Stimulated activated CD4-positive, alpha-beta T cell treated with anti-CD3 and anti-CD28 coated beads, Interleukin-12 subunit alpha, Interleukin-12 subunit beta, amount 100 ng/mL, for 4 hours (primary cell): ENCODE measurements around the gene TRAF3.
A peak's percentile ranks its signal among the peaks of the same experiment; 100 is the strongest.
"Not testable (repeated sequence)": the region's sequence is repeated elsewhere in the genome, so short reads cannot be mapped to it uniquely, and the experiment has no call there.

Experiments used
- DNase-seq: peaks from one replicate; pipeline ENCODE4 v3.0.0-alpha.2; 2020

Gene TRAF3

DNA sequence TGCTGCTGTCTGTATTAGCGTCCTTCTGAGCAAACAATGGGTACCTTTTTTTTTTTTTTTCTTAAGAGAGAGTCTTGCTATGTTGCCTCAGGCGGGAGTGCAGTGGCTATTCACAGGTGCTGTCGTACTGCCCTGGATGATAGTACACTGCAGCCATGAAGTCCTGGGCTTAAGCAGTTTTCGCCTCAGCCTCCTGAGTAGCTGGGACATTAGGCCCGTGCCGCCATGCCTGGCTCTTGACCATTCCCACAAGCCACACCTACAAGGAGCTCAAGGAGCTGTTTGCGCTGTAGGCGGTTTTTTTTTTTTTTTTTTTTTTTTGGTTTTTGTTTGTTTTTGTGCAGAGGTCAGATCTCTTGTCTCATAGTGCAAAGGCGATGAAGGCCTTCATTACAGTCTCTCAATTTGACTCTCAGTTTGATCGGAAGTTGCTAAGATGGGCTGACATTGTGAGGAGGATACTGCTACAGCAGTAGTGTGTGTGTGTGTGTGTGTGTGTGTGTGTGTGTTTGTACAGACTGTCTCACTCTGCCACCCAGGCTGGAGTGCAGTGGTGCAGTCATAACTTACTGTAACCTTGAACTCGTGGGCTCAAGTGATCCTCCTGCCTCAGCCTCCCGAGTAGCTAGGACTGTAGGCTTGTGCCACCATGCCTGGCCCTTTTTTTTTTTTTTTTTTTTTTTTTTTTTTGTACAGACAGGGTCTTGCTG is 34.2 kb downstream of the TRAF3 start:
- no peak for DNase-seq

DNA sequence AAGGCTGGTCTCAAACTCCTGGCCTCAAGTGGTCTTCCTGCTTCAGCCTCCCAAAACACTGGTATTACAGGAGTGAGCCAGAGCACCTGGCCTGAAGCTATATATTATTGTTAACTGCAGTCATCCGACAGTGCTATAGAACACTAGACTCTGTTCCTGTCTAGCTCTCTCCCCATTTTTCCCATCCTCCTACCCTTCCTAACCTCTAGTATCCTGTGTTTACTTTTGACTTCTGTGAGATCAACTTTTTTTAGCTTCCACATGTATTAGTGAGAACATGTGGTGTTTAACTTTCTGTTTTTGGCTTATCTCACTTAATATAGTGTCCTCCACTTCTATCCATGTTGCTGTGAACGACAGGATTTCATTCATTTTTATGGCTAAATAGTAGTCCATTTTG is 34.7 kb downstream of the TRAF3 start:
- DNase-seq, result no peak

DNA sequence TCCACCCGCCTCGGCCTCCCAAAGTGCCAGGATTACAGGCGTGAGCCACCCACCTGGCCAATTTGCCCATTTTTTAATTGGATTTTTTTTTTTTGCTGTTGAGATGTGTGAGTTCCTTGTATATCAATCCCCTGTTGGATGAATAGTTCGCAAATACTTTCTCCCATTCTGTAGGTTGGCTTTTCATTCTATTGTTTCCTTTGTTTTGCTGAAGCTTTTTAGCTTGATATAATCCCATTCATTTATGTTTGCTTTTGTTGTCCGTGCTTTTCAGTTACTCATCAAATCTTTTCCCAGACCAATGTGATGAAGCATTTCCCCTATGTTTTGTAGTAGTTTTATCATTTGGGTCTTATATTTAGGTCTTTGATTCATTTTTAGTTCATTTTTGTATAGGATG is 36.4 kb downstream of the TRAF3 start:
- no peak for DNase-seq

DNA sequence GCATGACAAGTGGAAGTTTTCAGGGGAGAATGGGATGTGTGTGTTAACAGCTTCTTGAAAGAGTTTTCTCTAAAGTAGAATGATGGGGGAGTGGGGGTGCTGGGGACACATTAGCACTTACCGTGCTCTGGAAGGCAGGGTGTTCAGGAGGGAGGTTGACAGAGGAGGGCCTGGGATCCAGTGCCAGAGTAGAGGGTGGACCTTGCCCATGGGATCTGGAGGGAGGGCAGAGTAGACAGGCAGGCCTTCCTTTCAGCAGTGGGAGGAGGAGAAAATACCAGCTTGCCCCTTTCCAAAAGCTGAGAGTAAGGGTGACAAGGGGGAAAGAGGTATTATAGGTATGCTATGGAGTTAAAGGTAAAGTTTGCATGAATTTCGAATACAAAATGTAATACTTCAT is 40.1 kb downstream of the TRAF3 start:
- no peak for DNase-seq

DNA sequence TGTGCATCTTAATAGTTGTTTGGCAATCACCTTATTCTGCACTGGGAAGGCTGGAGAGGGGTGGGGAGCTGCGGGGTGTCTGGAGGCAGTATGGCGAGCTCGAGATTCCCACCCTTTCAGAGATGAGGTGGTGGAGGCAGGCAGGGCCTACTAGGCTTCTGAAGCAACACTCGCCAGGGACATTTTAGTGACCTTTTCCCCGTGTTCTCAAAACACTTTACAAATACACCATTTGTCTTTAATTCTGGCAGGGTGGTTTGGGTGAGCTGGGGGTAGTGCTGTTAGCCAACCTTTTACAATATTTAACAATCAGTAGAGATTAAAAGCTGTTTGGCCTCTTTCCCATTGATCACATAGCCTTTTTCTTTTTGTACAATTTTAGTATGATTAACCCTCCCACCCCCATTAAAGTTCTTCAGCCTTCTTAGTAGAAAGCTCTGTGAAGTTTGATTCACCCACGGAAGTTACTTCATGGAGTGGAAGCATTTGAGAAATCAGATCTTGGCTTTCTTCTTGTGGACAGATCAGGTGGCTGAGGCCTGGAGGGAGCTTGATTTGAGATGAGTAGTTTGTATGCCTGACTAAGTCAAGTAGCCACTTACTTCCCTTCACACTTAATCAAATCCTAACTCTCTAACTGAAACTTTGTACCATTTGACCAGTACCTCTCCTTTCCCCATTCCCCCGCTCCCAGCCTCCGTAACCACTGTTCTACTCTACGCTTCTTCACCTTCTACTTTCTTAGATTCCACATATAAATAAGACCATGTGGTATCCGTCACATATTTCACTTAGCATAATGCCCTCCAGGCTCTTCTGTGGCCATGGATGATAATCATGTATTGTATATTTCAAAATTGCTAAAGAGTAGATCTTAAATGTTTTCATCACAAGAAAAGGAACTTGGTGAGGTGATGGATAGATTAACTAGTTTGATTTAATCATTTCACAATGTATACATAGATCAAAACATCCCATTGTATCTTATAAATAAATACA is 41.0 kb downstream of the TRAF3 start:
- no peak for DNase-seq

DNA sequence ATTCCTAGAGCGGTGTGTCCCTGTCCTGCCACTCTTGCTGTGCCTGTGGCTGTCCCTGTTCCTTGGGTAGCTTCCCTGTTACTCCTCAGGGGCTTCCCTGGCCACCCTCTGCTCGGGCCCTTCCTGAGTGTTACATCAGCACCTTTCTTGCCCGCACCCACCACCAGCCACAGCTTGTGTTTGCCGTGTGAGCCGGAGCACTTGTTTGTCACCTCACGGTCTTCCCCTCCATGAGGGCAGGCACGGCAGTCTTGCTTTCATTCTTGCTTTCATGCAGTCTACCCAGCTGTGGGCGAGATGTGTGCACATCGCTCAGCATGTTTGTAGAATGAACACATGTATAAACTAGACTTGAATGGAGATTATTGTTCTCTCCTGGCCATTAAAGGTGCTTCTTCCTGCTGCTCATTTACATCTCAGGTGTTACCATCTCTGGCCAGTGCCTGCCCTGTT is 42.0 kb downstream of the TRAF3 start:
- peak; percentile 61 for DNase-seq

DNA sequence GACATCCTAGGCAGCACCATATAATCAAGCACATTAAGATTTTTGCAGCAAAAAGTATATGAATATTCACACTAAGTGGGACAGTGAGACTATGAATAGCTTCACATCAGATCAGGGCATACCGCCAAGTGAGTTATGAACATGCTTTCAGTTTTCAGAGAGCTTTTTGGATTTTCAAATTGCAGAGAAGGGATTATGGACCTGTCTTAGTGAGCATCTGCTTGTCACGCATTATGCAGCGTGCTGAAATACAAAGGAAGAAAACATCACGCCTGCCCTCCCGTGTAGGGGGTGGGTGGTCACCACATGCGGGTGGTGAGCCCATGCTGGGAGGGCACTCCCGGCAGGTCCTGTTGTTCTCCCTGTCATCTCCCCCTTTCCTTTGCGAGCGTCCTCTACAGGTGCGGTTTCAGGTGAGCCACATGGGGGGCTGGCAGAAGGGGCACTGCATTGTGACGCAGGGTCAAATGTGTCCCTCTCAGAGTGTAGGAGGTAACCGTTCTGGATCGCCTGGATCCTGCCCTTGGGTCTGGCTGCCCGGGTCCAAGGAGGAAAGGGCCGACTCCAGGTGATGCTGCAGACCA is 42.6 kb downstream of the TRAF3 start:
- no peak for DNase-seq

DNA sequence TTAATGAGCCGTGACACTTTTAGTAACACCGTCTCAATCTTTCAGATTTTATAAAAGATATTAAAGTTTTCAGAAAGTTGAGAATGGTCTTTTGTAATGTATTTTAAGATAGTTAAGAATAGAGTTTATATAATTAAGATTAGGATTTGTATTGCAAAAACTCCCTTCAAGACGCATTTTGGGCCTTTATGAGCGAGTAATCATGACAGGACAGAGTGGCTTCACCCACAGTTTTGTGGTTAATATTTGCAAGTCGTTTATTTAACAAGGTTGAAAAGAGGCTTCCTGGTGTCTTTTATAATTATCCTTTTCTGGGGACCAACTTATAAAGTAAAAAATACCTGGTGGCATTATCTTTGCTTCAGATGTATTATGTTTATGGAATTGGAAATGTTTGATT is 44.0 kb downstream of the TRAF3 start:
- no peak for DNase-seq

DNA sequence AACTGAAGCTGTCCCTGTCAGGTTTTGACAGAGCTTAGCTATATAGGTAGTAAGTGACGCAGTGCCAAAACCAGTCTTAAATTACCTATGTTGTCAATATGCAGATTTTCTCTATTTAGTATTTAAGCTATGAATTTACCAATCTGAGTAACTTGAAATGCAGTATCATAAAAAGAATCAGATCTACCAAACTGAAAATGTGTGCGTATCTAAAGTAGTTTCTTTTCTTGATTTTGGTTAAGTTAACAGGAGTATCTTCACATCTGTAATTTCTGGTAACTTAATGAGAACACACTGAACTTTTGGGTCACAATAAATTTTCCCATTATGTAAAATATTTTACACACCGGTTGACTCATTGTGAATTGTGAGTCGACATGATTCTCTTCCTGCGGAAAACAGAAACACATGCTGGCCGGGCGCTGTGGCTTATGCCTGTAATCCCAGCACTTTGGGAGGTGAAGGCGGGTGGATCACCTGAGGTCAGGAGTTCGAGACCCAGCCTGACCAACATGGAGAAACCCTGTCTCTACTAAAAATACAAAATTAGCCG is 45.1 kb downstream of the TRAF3 start:
- peak; percentile 43 for DNase-seq

DNA sequence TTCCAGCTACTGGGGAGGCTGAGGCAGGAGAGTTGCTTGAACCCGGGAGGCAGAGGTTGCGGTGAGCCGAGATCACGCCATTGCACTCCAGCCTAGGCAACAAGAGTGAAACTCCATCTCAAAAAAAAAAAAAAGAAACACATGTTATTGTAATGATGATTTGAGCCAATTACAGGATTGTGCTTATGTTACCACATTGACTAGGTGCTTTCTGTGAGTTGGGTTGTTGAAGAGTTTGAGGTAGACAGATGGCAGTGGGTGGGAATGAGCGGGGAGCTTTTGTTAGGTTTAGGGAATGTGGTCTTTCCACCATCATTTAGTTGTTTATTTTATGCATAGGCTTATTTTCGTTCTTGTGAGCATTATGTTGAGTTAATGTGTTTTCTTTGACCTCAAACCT is 45.6 kb downstream of the TRAF3 start:
- not testable (repeated sequence) for DNase-seq

DNA sequence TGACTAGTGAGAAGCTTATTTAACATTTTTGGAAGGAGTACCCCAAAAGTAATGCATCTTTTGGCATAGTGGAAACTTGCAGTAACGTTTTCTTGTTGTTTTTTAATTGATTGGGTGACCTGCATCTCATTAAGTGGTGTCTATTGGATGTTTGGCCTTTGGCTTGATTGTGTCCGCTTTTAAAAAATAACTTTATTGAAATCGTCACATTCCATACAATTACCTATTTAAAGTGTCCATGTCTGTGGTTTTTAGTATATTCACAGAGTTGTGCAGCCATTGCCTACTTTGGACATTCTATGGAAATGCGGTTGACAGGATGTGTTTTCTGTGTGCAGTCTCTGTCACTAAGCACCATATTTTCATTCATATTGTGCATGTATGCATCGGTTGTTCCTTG is 46.3 kb downstream of the TRAF3 start:
- no peak for DNase-seq

DNA sequence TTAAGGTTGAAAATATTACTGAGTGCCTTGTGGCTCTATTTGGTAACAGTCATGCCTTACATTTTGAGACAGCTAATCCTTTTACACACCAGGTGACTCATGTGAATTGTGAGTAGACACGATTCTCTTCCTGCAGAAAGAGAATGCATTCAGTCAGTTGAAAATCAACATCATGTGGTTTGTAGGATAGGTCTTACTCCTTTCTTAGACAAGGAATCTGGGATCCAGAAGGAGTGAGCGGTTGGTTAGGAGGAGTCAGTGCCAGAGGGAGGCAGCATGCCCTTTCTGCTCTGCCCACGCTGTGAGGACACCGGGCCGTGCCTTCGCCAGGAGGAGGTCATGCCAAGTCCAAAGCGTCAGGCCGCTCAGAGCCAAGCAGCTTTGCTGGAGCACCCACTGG is 47.6 kb downstream of the TRAF3 start:
- no peak for DNase-seq

DNA sequence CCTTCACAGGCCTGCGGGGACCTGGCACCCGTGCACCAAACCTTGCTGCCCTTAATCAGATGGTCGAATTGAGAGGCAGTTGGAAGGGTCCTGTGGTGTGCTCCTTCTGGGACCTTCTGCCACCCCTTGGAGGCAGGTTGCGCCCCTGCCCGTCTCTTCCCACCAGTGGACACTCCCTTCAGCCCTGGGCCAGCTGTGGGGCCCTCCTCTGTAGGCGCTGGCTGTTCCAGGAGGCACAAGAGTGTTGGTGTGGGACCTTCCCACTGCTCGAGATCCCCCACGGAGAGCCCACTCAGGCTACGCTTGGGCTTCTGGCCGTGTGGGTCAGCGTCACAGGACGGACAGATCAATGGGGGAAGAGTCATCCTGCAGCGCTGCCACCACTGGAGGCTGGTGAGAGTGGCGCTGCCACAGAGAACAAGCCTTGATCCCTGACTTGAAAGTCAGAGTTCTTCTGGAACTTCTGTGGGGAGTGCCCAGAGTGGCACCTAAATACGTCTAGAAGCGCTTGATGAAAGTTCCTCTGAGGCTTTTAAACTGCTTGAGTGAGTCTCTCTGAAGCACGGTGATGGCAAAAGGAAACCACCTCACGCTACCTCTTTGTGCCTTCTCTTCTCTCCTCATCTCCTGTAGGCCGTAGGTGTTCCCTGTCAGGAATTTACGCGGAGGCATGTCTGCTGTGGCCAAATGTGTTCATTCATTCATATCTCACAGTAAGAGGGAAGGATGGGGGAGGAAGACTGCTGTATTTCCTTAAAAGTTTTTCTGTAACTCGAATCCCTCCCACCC is 48.3 kb downstream of the TRAF3 start:
- no peak for DNase-seq

DNA sequence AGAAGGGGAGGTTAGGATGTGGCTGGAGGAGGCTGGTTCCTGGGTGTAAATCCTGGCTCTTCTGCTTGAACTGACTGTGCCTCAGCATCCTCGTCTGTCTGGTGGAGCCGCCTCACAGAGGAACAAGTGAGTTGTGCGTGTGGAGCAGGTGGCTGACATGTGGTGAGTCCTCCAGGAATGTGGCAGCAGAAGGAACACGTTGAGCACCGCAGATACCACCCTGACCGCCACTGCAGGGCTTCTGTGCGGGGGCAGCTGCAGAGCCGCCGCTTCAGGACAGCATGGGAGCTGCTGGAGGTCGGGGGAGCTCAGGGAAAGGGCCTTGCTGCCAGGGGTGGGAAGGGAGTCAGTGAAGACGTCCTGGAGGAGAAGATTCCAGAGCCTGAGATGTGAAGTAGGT is 48.9 kb downstream of the TRAF3 start:
- no peak for DNase-seq

DNA sequence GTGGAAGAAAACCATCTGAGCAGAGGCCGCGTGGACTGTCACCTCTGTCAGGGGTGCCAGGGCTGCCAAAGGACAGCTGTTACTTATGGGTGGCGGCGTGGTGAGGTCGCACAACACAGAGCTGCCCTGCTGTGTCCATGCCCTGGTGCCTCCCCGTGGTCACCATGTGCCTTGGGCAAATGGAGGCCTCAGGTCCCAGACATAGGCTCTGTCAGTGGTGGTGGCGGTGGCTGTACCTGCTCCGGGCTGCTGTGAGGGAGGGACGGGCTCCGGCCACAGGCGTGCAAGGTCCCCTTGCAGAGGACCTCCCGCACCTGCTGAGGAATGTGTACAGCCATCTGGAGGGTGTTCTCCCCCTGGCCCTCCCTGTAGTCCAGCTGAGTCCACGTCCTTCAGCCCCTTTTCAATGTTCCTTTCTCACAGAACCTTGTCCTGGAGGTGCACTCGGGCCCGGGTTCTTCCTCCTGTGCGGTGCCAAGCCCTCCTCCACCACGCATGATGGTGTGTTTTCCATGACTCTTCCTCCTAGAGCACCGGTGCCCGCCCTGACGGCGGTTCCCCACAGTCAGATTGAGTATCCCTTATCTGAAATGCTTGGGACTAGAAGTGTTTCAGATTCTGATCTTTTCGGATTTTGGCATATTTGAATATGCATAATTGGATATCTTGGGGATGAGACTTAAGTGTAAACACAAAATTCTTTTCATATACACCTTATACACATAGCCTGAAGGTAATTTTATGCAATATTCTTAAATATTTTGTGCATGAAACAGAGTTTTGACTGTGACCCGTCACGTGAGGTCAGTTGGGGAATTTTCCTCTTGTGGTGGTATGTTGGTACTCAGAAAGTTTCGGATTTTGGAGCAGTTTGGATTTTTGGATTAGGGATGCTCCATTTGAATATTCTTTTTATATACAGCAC is 49.8 kb downstream of the TRAF3 start:
- no peak for DNase-seq

DNA sequence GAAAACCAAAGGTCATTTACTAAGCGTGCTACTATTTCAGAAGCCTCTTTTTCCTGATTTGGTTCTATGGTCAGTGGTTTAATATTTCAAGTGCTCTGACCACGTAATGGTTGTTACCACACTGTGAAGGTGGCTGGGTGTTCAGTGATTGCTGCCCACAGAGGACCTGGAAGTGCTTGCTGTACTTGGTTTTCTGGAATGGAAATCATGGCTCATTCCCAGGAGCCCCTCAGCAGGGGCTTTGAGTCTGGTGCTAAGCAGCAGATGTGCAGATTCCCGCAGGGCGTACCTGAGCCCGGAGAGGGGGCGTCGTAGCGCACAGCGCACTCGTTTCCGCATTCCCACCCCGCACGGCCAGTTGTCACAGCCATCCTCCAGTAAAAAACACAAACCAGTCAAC is 50.5 kb downstream of the TRAF3 start:
- DNase-seq, result no peak

DNA sequence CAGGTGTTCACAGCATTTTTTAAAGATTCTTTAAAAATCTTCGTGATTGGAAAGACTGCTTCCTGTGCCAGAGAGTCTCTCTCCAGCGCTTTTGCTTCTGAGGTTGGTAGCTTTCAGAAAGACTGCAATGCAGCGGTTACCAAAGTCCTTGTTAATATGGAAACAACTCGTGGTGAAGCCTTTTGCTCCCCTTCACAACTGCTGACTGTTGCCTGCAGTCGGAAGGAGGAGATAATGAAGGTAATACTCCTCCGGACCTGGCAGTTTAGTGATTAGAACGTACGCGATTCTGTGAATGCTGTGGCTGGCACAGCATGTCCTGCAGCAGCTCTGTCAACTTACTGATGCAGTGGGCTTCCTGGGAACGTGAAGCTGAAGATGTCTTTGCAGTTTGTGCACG is 50.9 kb downstream of the TRAF3 start:
- DNase-seq, result no peak

DNA sequence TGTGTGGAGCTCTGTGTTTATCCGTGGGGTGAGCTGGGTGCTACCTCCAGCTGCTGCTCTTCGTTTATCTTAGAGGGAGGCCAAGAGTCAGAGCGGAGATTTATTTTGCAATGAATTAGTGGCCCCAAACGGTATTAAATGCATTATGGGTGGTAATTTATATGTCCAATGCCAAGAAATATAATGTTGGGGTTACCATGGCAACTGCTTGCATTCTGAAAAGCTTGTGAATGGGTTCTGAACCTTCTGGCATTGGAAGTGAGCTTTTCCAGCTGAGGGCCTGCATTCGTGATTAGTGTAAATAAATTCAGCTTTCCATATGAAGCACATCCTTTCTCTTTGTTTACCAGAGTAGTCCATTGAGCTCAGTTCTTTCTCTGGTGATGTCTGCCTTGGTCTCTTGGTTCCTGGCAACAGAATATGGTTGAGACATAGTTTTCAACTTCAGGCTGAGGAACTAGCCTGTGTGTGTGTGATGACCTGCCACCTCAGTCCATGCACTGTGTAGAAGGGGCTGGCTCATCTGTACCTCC is 51.8 kb downstream of the TRAF3 start:
- DNase-seq, result no peak

DNA sequence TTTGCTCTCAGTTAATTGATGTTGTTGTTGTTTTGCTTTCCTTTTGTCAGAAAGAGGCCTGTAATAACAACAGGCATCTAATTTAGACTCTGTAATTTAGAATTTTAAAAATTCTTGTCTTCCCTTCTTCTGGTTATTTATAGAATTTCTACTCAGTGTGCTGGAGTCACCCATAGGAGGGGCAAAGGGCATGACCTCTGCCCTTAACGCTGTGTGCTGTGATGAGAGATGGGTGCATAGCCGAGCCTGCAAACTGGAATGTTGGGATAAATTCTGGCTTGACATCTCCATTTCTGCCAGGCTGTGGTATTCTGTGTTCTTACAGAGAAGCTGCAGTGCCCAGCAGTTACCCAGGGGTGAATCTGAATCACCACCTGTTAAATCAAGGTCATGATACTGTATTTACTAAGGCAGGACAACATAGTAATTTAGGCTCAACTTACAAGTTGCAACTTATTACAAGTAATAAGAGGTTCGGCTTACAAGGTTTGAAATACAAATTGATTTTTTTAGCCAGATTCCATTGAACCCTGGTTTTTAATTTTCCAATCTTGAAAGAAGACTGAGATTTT is 53.3 kb downstream of the TRAF3 start:
- no peak for DNase-seq

DNA sequence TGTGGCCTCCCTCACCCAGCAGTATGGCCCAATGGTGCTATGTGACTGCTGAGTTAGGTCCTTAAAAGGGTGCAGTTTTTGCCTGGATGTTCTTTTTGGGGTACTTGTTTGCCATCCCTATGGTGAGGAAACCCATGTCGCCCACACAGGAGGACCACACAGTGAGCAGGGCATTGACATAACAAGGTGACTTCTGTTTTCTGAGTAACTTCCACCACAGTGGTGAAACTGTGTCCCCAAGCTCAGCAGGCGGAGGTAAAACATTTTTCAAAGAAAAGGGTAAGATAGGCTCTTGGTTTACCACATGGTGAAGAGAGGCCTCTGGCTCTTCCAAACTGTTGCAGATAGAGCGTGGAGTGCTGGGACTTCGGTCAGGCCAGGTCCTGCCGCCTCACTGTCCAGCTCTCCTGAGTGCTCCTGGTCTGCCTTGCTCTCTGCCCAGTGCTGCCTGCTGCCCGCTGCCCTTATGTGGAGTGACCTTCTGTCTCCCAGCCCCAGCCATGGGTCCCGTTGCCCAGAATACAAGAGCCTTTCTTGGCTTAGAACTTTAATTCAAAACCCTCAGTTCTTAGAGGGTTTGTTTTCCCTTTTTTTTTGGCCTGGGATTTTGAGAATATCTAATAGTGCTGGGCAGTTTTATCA is 54.0 kb downstream of the TRAF3 start:
- DNase-seq, result no peak
